ENCODE measurements around the gene ZNF700.
"Not testable (repeated sequence)": the region's sequence is repeated elsewhere in the genome, so short reads cannot be mapped to it uniquely, and the experiment has no call there.

Gene ZNF700

DNA sequence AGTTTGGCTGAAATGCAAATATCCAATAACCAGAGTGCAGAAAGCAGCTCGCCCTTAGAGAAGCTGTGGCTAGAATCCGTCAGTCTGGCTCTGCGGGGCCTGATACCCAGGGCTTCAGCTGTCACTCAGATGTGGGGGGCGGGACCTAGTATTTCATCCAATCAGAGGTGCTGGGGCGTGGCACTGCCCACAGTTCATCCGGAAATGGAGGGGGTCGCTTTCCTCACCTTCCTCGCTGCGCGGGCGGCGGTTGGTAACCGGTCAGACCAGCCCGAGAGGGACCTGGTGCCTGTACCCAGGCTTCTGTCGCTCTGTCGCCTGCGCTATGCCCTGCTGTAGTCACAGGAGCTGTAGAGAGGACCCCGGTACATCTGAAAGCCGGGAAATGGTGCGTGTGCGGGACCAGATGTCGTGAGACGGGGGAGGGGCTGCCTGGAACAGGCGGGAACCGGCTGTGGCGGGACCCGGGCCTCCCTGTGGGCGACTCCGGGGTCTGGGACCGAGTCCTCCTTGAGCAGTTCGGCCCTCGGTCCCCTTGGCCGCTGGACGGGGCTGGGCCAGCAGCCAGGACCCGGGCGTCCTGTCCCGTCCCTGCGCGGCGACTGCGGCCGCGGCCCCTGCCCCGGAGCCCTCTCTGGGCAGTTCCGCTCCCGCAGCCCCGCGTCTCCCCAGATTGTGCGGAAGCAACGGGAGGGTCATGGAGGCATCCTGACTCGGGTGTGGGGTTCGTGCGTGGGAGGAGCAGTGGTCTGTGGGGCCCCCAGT, at the start of gene ZNF700:
TSS of gene ZNF700 (plus strand) at position 222 of the 765 bp plus-strand sequence. CDS start at position 326, 104 bp downstream.
- TF ChIP-seq, protein P1, sequence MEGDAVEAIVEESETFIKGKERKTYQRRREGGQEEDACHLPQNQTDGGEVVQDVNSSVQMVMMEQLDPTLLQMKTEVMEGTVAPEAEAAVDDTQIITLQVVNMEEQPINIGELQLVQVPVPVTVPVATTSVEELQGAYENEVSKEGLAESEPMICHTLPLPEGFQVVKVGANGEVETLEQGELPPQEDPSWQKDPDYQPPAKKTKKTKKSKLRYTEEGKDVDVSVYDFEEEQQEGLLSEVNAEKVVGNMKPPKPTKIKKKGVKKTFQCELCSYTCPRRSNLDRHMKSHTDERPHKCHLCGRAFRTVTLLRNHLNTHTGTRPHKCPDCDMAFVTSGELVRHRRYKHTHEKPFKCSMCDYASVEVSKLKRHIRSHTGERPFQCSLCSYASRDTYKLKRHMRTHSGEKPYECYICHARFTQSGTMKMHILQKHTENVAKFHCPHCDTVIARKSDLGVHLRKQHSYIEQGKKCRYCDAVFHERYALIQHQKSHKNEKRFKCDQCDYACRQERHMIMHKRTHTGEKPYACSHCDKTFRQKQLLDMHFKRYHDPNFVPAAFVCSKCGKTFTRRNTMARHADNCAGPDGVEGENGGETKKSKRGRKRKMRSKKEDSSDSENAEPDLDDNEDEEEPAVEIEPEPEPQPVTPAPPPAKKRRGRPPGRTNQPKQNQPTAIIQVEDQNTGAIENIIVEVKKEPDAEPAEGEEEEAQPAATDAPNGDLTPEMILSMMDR (conservative IDR thresholded peaks at IDR 0.05): no peak
- peak within 1 kb of the TSS; percentile 95 for H3K27ac ChIP-seq

DNA sequence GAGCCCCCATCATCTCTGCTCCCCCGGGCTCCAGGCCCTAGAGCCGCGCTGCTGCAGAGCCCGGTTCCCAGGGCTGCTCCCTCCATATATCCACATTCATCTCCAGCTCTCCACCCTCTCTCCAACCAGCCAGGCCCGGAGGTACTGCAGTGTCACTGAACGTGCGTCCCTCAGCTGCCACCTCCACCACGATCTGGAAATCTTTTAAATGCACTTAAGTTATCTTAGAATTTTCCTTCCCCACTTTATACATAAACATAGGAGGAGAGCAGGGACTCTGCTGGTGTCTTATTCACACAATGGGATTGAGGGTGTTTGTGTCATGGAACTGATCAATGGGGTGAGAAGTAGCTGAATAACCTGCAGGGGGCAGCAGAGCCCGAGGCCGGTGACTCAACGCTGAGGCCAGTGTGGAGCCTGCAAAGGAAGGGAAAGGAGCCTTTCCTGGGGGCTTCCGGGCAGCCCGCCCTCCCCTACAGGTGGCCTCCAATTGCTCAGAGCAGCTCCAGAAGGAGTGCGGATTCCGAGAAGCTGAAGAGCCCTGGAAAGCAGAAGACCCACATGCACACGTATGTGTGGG, 45.1 kb upstream of the ZNF700 start:
- not testable (repeated sequence) for H3K27ac ChIP-seq
- TF ChIP-seq, protein P1 (conservative IDR thresholded peaks at IDR 0.05): peak; percentile 51

DNA sequence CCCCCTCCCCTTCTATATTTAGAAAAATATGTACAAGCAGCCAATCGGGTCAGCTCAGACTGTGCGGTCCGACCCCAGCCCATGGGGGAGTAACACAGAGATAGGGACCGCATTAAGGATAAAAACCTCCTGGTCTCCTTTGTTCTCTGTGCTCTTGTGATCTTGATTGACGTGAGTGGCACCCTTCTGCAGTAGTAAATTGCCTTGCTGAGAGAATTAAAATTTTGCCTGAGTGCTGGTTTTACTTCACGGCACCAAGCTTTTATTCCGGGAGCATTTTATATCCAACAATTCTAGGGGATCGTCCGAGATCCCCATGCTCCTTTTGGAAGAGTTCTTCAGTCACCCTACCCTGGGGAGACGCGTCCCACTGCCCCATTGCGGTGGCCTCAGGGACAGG, 44.3 kb upstream of the ZNF700 start:
- TF ChIP-seq, protein P1 (conservative IDR thresholded peaks at IDR 0.05): no peak
- no peak overlapping the region for H3K27ac ChIP-seq

DNA sequence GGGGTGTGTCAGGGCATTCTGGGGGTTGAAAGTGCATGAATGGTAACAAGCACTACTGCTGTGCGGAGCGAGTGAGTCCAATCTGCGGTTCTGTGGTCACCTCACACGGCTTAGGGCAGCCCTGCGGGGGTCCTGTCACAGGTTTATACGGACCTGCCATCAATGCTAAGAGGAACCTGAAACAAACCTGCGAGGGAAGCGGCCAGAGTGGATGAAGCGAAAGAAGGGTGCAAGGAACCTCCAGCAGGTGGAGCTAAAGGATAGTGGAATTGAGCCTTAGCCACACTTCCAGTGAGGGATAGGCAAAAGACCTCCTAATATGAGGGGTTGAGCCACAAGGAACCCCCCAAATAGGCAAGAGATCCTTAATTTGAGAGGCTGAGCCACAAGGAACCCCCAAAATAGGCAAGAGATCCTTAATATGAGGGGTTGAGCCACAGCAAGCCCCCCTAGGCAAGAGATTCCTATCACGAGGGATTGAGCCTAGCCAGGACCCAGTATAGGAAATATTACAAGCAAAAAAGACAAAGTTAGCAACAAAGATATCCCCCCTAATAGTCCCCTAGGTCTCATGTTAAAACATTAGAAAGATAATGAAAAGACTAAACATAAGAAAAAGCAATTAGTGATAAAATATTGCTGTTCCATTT, 43.6 kb upstream of the ZNF700 start:
- no peak overlapping the region for H3K27ac ChIP-seq
- TF ChIP-seq, protein P1 (conservative IDR thresholded peaks at IDR 0.05): peak; percentile 79

DNA sequence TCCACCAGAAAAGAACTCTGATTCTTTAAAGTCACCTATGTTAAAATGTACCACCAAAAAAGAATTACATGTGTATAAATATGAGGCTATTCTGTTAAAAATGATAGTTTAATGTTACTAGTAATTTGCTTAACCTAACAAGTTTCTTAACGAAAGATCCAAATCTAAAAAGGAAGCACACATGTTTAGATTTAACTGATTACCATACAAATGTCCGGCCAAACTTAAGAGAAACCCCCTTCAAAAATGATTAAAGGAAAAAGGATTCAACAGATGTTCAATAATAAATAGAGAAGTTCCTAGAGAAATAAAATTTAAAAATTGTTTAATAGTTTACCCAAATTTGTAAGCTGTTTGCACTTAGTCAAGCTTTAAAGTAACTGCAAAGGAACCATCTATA, 42.3 kb upstream of the ZNF700 start:
- TF ChIP-seq, protein P1 (conservative IDR thresholded peaks at IDR 0.05): no peak

DNA sequence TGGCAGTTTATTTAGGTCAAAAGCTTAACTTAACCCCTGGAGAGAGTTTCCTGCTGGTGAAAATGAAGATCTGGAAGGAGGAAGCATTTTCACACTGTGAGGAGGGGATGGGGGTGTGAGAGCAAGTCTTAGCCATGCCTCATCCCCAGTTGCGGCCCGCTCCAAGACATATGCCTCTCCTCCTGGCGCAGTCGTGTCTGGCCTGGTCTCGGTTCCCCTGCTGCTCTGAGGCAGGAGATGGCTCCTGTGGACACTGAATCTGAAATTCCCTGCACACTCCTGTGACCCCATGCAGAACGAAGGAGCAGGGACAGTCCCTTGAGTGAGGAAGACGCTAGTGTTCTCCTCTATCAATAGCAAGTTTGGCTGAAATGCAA, 37.7 kb upstream of the ZNF700 start:
- H3K27ac ChIP-seq: peak overlapping the region; percentile 85
- TF ChIP-seq, protein P1 (conservative IDR thresholded peaks at IDR 0.05): no peak

More for the DNA sequence above, 42.3 kb upstream of the ZNF700 start:
- H3K27ac ChIP-seq: no peak overlapping the region
